HG02610 (cell line): ENCODE data around the gene MANSC1.

Experiments used
- ATAC-seq: cut with Tn5 transposase; IDR thresholded peaks from one replicate; pipeline ENCODE4 v1.9.1; 2021; ENCODE audit warnings: mild to moderate bottlenecking, moderate library complexity; ENCODE audit not compliant: unreplicated experiment

The MANSC1 gene

DNA sequence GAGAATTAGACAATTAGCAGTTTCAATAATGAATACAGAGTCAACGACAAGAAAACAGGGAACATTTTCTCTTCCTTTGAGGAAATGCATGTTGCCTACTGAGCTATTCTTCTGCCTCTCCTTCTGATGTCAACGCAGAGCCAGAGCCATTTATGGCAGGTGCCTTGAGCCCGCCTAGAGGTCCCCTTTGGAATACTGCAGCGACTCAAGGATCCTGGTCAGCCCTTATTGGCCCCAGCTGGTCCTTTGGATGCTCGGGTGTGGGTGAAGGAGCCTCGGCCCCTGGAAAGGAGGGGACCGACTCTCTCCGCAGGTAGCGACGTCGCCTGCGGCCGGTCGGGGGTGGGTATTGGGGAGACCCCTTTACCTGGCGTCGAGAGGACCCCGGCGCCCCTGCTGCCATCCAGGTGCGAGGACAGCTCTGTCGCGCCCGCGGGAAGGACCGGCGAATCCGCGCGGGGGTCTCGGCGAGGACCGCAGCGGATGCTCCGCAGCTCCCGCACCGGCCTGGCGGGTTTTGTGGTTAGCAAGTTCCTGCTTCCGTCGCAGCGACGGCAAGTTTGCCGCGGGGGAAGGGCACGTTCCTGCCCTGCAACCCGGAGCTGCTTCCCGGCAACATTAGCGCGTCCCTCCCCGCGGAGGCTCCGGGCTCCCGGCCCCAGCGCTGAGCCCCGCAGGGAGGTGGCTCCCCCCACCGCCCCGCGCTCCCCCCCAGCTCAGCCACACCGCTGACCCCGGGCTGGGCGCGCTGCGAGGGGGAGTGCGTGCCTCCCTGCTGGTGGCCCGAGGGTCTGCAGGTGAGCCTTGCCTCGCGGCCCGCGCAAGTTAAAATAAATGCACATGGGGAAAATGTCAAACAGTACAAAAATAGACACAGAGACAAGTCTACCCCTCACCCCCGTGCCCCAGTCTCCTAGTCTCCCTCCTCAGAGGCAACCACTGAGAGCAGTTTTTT lies at the start of gene MANSC1:
TSS of gene MANSC1 (minus strand) at position 532 of the 955 bp plus-strand sequence. CDS start 6,928 bp downstream, outside the sequence.
- no peak for ATAC-seq

GRCh38 chr12:12399161-12399560 lies 49.1 kb upstream of the MANSC1 start:
- no peak for ATAC-seq

DNA sequence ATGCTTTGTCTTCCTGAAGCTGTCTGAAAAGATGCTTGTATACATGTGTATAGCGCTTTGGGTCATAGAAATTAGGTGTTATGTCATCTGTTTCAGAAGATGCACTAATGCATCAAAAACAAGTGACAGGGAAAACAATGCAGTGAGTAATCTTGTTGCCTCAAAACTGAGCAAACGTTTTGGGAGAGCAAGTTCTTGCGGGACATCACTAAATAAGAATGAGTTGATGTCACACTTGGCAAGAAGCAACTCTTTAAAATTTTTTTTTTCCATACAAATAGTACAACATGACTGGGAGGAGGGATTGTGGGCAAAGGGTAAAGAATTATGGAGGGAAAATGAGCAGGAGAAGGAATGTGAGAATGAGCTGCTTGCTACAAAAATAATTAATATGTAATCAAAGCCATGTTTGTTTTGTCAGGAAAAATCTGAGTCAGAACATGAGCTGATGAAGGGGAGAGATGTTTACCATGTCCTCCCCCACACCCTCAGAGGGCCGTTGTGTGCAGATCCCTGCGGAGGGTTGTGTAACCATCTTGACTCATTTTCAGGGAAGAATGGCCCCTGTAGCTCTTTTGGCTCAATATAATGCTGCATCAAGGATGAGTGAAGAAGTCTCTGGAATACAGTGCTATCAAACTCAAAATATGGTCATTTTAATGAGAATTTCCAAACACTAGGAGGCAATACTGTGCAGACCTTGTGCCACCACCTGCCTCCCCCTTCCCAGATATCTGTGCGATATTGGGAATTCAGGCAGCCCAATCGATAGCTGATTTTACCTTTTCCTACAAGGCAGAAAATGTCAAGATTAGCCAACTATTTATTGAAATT lies 48.2 kb upstream of the MANSC1 start:
- ATAC-seq = no peak

DNA sequence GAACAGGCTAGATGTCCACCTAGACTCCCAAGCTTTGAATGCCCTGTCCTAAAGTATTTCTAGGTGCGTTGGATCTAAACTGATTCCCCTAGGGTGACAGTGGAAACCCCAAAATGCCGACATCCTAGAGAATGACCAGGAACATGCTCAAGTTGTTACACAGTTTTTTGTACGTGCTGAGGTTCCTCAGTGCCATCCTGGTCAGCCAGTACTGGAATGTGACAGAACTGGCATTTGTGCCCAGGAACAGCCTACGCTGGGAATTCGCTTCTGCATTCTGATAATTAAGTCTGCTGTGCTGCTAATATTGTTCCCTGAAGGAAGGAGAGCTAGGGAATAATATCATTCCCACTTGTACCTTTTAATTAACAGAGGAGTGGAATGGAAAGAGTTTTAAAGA lies 47.1 kb upstream of the MANSC1 start:
- no peak for ATAC-seq

- ATAC-seq = no peak
Observed at GRCh38 chr12:12396694-12397093, 46.7 kb upstream of the MANSC1 start.

DNA sequence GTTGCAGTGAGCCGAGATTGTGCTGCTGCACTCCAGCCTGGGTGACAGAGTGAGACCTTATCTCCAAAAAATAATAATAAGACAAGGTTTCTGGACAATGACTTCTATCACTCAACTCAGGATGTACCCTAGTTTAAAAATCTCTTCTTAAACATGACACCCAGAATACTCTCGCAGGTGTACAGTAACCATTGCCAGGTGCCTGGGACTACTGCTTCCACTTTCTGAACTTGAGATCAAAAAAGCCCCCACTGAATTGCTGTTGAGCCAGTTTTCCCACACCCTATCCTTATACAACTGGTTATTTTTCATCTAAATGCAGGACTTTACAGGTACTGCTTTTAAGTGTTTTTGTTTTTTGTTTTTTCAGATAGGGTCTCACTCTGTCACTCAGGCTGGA lies 43.1 kb upstream of the MANSC1 start:
- no peak for ATAC-seq

- ATAC-seq = no peak
Observed at GRCh38 chr12:12392413-12392812, 42.4 kb upstream of the MANSC1 start.

GRCh38 chr12:12387501-12387900 lies 37.5 kb upstream of the MANSC1 start:
- no peak for ATAC-seq

GRCh38 chr12:12384571-12385340 lies 34.7 kb upstream of the MANSC1 start:
- peak; percentile 60 for ATAC-seq

DNA sequence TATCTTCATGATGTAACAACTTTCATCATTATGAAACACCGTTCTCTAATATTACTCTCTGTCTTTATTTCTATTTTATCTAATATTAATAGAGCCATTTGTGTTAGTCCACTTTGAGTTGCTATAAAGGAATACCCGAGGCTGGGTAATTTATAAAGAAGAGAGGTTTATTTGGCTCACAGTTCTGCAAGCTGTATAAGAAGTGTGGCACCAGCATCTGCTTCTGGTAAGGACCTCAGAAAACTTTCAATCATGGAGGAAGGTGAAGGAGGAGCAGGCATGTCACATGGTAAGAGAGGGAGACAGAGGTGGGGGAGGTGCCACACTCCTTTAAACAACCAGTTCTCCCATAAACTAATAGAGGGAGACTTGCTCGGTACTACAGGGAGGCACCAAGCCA lies 31.9 kb upstream of the MANSC1 start:
- ATAC-seq = no peak

GRCh38 chr12:12380949-12381593 lies 31.0 kb upstream of the MANSC1 start:
- no peak for ATAC-seq

GRCh38 chr12:12379831-12380730 lies 30.0 kb upstream of the MANSC1 start:
- ATAC-seq = peak; percentile 75

GRCh38 chr12:12378616-12379015 lies 28.6 kb upstream of the MANSC1 start:
- ATAC-seq = no peak

- ATAC-seq = no peak
Observed at GRCh38 chr12:12376646-12377448, 26.8 kb upstream of the MANSC1 start.

DNA sequence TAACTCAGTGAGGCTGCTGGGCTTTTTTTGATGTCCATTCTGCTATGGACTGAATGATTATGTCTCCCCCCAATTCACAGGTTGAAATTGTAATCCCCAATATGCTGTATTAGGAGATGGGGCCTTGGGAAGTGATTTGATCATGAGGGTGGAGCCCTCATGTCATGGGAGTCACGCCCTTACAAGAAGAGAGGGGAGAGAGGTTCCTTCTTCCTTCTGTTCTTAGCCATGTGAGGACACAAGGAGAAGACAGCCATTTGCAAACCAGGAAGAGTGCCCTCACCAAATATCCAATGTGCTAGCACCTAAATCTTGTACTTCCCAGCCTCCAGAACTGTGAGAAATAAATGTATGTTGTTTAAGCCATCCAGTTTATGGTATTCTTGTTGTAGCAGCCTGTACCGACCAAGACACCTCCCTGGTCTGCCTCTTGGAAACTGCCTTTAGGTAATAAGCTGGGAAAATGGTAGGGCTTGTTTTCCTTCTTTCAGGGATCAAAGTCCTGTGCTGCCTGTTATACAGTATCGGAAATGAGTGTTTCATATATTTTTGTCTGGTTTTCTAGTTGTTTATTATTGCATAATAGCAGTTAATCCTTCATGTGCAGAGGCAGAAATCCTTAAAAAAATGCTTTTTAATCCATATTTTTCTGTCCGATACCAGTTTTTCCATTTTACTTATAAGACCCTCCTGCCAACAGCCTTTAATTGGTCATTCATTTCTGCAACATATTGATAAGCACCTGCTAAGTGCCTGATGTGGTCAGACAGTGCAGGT lies 23.1 kb upstream of the MANSC1 start:
- no peak for ATAC-seq

GRCh38 chr12:12367482-12367998 lies 17.5 kb upstream of the MANSC1 start:
- no peak for ATAC-seq

GRCh38 chr12:12366701-12367481 lies 16.8 kb upstream of the MANSC1 start:
- ATAC-seq = no peak
